HG02884 (cell line): ENCODE data around the gene CALM3.
"Not testable (repeated sequence)": the region's sequence is repeated elsewhere in the genome, so short reads cannot be mapped to it uniquely, and the experiment has no call there.

Source experiments
- ATAC-seq: cut with Tn5 transposase; IDR thresholded peaks from one replicate; pipeline ENCODE4 v1.9.1; 2021; ENCODE audit warnings: mild to moderate bottlenecking, moderate library complexity; ENCODE audit not compliant: unreplicated experiment

Gene CALM3

DNA sequence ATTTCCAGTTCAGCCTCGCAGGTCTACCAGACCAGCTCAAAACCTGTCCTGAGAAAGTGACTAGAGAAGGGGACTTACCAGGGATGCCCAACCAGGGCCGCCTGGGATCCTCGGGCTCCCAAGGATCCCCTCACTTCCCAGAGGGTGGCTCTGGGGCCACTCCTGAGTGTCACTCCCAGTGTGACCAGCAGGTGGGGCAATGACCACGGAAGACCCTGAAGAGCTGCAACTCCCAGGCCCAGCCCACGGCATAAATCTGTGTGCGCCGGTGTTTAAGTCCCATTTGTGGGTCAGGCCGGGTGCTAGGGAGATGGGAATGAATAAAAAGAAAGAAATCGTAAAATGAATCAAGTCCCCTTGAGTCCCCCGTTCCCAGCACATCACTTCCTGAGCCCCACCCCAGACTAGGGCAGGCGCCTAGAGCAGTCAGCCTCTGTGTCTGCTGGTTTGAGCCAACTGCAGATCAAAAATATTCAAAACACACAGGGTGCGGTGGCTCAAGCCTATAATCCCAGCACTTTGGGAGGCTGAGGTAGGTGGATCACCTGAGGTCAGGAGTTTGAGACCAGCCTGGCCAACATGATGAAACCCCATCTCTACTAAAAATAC lies 13.1 kb downstream of the CALM3 start:
- no peak for ATAC-seq

DNA sequence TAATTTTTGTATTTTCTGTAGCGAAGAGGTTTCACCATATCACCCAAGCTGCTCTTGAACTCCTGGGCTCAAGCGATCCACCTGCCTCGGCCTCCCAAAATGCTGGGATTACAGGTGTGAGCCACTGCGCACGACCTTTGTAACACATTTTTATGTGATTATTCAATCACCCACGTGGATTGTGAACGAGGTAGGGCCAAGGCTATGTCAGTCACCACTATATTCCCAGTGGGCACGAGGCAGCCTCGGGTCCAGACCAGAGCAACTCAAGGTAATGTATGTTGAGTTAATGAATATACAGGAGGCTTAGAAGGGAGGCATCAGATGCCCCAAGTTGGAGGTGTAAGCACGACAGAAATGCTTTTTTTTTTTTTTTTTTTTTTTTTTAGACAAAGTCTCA lies 14.8 kb downstream of the CALM3 start:
- no peak for ATAC-seq

DNA sequence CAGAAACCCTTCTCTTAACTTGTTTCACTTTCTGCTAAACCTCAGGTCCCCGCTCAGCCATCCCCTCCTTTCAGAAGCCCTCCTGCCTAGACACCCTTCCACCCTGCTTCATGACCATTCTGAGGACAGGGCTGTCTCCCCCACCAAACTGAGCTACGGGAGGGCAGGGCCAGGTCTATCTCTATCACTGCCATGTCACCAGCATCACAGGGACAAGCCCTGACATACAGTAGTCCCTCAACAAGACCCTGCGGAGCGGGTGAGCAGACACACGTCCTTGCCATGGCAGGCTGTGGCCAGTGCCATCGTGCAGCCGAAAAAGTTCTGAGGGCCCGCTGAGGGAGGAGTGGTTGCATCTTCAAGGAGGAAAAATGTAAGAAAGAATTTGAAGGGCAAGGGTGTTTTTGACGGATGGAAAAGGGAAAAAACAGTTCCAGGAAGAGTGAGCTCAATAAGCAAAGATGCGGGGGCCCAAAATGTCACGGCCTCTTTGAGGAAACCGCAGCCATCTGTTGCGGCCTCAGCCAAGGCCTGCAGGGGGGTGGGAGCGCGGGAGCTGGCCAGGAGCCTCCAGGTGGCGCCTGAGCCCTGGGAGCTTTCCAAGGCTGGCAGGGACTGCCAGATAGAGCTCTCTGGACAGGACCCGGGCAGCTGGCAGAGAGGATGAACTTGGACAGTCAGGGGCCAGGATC lies 15.6 kb downstream of the CALM3 start:
- ATAC-seq, result no peak

DNA sequence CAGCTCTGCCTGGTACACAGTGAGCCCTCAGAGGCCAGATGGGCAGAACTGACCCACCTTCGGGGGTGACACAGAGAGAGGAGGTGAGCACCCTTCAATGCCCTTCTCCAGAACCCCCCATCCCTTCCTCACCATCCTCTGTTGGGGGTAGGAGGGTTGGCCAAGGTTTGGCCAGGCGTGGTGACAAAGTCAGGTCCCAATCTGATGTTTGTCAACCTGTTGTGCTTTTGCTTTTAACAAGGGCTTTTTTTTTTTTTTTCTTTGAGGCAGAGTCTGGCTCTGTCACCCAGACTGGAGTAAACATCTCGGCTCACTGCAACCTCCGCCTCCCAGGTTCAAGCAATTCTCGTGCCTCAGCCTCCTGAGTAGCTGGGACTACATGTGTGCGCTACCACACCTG lies 16.5 kb downstream of the CALM3 start:
- ATAC-seq, result no peak

DNA sequence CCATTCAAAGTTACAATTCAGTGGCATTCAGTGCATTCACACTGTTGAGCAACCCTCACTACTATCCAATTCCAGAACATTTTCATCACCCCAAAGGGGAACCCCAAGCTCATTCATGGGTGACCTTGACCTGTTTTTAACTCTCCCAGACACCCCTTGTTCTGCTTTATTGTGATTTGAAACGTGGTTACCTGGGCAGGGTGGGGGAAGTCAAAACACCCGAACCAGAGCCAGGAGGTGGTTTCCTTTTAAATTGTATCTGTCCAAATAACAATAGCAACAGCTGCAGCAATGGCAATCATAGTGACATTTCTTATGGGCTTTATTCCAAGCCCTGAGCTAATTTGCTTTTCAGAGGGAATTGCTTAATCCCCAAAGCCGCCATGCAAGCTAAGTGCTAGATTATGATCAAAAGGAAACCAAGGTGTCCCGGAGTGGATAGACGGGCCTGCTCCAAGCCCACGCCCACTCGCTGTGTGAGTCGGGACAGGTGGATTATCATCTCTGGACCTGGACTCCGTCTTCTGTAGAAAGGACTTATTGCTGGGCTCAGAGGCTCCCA lies 17.6 kb downstream of the CALM3 start:
- ATAC-seq, result no peak

DNA sequence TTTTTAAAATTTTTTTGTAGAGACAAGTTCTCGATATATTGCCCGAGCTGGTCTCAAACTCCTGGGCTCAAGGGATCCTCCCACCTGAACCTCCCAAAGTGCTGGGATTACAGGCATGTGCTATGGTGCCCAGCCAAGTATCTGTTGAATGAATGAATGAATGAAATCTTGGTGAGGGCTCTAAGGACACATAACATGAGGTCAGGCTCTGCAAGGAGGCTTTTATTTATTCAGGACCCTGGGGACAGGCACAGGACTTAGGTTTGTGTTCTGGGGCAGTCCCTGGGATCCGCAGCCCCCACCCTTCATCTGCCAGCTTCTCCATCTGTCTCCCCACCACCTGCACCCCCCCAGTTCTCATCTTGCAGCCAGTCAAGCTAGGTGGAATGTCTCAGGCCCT lies 19.1 kb downstream of the CALM3 start:
- no peak for ATAC-seq

DNA sequence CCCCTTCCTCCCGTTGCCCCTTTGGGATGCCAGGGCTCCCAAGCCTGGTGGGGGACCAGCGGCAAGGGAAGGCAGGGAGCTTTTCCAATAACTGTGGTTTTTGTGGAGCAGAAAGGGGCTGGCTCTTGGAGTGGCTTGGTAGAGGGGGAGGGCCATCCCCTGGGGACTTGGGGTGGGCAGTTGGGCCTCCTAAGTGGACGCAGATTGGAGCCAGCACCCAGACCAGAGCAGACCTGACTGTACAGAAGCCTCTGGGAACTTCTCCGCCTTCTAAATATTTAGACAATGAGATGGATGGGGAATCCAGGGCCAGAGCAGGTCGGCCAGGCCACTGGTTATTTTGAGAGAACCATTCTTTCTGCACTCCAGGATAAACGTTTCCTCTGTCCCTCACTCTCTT lies 19.6 kb downstream of the CALM3 start:
- ATAC-seq, result no peak

DNA sequence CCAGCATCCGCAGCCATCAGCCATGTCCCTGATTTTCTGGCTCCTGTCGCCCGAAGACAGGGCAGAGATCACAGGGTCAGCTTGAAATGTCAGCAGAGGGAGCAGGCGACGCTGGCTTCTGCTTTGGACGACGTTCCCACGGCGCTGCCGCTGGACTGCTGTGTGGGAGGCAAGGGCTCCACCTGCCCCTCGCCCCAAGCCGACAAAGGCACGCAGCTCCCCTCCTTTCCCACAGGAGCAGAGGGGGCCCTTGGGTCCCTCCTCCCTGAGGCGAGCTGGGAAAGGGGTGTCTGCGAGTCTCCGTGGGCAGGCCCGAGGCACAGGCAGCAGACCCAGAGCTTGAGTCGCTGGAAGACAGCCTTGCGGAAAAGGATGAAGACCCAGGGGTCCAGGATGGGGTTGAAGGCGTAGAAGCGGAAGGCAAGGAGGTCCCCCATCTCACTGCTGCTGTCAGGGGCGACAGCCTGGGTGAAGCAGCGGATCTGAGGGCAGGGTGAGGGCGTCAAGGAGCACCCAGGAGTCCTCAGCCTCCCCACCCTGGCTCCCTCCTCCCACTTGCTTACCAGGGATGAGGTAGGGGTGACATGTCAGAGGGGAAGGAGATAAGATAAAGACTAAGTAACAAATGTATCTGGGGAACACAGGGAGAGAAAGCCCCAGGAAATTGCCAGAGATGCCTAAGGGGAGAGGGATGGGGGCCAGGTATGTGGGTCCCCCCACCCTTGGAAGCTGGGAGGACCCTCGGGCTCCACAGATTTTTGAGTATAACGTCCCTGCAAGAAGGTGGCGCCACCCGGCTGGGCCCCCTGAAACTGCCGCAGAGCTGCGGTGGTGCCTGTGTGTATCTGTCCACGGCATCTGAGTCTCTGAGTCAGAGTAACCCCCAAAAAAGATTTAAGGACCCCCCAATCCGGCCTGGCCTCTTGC lies 20.3 kb downstream of the CALM3 start:
- no peak for ATAC-seq

DNA sequence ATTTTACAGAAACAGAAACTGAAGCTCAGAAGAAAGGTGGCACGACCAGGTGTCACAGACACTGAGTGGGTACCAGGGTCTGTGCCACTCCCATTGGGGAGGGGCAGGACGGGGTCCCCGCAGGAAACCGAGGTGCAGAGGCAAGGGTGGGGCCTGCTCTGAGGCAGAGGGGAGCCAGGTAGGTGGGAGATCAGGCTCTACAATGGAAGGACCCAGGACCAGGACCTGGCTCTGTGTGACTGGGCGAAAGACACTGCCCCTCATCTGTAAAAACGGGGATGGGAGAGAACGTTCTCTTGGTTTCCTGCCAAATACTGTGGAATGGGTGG lies 21.0 kb downstream of the CALM3 start:
- no peak for ATAC-seq

DNA sequence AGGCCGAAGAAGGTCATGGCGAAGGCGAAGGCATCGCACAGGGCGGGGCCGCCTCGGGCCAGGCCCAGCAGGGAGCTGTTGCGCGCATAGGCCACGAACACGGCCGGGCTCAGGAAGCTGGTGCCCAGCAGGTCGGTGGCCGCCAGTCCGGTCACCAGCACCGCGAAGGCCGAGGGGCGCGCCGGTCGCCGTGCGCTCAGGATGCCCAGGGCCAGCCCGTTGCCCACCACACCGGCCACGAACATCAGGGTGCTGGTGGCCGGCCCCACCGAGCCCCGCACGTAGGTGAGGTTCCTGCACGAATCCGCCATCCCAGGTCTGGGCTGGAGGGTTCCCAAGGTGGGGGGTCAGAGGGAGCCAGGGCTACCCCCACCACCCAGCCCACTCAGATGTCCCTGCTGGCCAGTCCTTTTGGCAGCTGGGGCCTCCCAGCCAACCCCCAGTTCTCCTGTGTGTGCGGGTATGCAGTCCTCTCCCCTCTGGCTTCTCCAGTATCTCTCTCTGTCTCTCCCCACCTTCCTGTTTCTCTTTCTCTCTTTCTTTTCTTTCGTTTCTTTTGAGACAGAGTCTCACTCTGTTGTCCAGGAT lies 22.9 kb downstream of the CALM3 start:
- no peak for ATAC-seq

DNA sequence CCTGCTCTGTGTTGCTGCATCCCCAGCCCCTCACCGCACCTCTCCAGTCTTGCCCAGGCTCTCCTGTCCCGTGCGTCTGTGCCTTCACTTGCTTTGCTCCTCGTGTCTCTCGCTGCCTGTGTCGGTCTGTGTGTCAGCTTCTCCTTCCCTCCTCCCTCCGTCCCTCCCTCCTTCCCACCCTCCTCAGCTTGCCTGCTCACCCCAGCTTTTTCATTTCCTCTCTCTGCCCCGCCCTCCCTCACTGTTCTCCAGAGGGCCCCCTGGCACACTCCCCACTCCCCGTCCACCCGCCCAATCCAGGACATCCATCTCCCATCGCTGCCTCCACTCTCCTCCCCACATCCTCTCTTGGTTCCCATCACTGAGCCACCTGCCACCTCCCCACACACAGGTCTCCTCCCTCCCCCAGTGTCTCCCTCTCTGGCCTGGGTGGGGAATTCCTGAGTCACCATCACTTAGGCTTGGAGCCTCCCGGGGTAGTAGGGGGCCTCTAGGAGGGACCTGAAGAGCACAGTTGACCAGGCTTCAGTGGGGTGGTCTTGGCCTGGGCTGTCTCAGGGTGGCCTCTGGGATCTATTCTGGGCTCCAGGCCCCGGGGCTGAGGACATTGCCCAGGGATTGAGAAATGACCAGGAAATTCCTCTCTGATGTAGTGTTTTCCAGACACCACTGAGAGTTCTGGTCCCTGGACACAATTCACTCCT lies 24.0 kb downstream of the CALM3 start, which contains the start of gene PTGIR:
Gene PTGIR, minus strand, starts transcription at position 132 of the 704 bp plus-strand sequence. CDS start 864 bp downstream, outside the sequence.
- no peak for ATAC-seq

DNA sequence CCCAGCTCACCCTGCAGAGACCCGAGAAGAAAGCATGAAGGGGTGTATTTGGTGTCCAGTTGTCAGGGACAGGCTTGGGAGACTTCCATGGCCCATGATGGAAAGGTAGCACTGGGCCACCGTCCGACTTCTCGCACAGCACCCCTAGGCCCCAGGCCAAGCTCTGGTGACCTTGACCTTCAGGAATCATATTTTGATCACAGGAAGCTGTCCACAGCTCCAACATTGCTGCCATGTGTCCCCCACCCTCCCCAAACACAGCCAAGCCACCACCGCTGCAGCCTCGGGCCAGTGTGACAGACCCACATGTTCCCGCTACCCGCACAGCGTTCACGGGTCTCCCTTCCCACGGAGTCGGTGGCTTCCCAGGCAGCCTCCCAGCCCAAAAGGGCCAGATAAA lies 24.6 kb downstream of the CALM3 start:
- no peak for ATAC-seq

DNA sequence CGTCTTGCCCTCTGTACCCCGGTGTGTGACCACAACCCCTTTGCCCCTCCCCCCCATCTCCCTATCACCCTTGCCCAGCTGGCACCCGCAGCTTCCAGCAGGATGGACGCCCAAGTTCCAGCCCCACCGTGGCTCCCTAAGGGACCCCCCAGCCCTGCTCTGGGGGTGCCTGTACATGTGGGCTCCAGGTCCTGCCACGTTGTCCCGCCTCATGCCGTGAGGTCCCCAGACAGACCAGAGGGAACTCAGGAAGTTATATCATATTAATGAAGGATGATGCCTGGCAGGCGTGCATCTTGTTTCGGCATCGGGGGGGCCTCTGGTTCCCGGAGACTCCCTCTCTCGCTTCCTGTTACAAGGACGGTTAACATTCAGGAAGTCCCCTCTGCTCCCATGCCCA lies 25.3 kb downstream of the CALM3 start:
- ATAC-seq, result no peak

DNA sequence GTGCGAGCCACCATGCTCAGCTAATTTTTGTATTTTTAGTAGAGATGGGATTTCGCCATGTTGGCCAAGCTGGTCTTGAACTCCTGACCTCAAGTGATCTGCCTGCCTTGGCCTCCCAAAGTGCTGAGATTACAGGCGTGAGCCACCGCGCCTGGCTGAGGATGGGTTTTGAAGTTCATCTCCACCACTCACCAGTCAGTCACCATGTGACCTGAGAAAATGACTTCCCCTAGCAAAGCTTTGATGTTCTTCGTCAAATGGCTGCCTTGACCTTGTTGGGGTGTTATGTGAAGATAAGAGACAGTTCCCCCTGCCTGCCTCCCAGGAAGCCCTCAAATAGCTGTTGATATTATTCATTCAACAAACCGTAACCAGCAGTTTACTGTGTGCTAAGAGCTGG lies 27.8 kb downstream of the CALM3 start:
- not testable (repeated sequence) for ATAC-seq

DNA sequence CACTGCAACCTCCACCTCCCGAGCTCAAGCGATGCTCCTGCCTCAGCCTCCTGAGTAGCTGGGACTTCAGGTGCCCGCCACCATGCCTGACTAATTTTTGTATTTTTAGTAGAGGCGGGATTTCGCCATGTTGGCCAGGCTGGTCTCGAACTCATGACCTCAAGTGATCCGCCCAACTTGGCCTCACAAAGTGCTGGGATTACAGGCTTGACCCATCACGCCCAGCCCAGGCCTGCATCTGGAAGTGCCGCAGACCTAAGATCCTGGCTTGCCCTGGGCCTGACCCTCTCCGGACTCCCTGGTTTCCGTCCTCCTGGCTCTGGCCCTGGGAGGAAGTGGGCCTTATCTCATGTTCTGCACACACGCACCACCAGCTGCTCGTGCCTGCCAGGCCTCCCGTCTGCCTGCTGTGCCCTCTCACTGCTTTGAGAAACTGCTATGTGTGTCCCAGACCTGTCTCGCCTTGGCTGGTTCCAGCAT lies 28.5 kb downstream of the CALM3 start:
- ATAC-seq, result no peak

DNA sequence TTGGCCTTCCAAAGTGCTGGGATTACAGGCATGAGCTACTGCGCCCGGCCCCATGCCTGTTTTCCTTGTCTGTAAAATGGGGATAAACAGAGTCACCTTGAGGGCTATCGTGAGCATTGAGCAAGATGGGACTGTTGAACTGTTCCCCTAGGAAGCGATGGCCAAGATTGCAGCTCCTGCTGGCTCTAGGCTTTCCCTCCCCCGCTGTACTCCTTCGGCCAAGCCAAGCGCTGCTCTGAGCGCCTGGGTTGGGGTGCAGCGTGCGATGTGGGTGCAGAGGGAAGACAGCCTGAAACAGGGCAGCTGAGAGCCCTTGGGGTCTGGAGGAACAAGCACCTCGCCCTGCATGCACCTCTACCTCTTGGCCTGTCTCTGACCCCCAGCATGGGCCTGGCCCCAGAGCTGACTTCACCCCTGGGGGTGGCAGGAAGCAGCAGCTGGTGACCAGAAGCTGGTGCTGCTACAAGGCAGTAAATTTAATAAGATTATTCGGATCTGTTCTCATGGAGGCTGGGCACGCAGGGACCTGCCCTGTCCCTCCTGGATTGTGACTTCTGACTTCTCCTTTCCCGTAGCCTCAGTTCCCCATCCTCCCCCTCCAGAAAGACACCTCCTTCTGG lies 29.6 kb downstream of the CALM3 start:
- no peak for ATAC-seq

DNA sequence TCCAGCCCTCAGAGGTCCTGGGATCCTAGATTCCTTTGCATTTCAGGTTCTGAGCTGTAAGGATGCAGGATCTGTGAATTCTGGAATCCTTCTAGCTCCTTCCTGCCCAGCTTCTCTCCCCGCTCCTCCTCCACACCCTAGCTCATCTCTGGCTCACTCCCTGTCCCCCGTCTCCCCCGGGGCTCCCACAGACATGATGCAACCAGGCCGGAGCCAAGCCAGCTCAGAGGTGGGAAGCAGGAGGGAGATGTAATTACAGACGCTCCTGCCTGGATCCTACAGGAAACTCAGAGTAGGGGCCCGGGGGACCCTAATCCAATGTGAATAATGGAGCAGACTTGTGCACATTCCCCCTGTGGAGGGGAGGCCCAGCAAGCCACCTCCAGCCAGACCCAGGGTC lies 30.4 kb downstream of the CALM3 start:
- no peak for ATAC-seq

DNA sequence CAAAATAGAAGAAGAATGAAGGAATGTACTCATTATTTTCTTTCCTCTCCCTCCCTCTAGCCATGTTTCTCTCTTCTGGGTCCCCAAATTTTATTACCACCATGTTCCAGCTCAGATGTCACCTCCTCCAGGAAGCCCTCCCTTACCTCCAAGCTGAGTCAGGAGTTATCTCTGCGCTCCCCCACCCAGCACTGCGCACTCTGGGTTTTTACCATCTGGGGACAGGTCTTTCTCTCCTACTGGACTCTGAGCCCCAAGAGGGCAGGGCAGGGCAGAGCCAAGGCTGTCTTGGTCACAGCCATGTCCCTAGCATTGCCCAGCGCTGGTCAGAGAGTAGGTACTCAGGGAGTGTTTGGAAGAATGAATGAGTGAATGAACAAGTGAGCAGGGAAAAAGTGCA lies 32.0 kb downstream of the CALM3 start:
- ATAC-seq, result no peak

DNA sequence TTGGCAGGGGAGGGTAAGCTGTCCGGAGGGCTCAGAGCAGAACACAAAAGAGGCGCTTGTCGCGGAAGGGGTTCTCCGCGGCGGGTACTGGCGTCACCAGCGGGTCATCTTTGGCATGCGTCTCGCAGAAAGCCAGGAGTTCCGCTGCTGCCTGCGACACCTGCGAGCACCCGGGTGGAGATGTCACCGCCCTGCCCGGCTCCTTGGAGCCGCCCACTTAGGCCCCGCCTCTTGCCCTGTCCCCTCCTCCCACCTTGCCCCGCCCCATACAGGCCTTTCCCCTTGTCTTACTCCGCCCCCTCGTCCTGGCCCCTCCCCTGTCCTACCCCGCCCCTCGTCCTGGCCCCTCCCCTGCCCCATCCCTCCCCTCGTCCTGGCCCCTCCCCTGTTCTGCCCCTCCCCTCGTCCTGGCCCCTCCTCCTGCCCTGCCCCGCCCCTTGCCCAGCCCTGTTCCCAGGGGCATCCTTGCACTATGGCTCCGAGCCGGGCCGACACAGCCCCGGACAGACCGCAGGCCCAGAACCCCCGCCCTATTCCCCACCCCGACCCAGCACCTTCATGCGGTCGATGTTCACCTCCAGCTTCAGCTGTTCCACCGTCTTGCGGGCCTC lies 33.0 kb downstream of the CALM3 start:
- ATAC-seq, result no peak
